DND-41 (cell line): ENCODE results near the gene BGN.

ENCODE experiments used
- CTCF ChIP-seq: IDR thresholded peaks from 2 replicates; pipeline ENCODE4 v1.5.1; 2012; ENCODE audit warnings: borderline replicate concordance, low read length, moderate library complexity, mild to moderate bottlenecking; ENCODE audit not compliant: poor library complexity, severe bottlenecking; ENCODE audit errors: extremely low read depth
- EZH2 ChIP-seq: IDR thresholded peaks from 3 replicates; pipeline ENCODE4 v1.6.1; 2012; ENCODE audit warnings: borderline replicate concordance, low read depth, mild to moderate bottlenecking, moderate library complexity, low read length, inconsistent platforms; ENCODE audit not compliant: severe bottlenecking

GRCh38 chrX:153510383-153510782, 15.6 kb downstream of the BGN start:
- TF ChIP-seq CTCF (no peak), EZH2 (no peak)
